PFSK-1 (cell line): ENCODE results near the gene KDM4B.

Experiments
- FOXP2 ChIP-seq: optimal IDR thresholded peaks from 2 replicates; pipeline ENCODE3; 2011; ENCODE audit warnings: borderline replicate concordance, control low read depth, inconsistent platforms; ENCODE audit not compliant: insufficient read depth; ENCODE audit errors: extremely low read length, extremely low read depth
- POLR2AphosphoS5 ChIP-seq: IDR thresholded peaks from 2 replicates; pipeline ENCODE4 v1.6.1; 2012; ENCODE audit warnings: low read depth, mild to moderate bottlenecking, control low read depth, low read length, moderate library complexity
- REST ChIP-seq, 2 experiments: IDR thresholded peaks; 2 replicates each; pipeline versions ENCODE4 v1.6.1 to v1.8.0; 2011 to 2012; ENCODE audit warnings: low read depth in 2 of 2, low read length in 2 of 2, control low read depth in 1 of 2, inconsistent platforms in 1 of 2, mild to moderate bottlenecking in 1 of 2, moderate library complexity in 1 of 2; ENCODE audit not compliant: insufficient read depth in 1 of 2
- SIN3A ChIP-seq: IDR thresholded peaks from 2 replicates; pipeline ENCODE4 v1.6.1; 2012; ENCODE audit warnings: mild to moderate bottlenecking, low read length, moderate library complexity, borderline replicate concordance; ENCODE audit not compliant: insufficient read depth
- TAF1 ChIP-seq: IDR thresholded peaks from 2 replicates; pipeline ENCODE4 v1.6.1; 2012; ENCODE audit warnings: low read length, control low read depth, borderline replicate concordance; ENCODE audit not compliant: insufficient read depth

KDM4B gene

DNA sequence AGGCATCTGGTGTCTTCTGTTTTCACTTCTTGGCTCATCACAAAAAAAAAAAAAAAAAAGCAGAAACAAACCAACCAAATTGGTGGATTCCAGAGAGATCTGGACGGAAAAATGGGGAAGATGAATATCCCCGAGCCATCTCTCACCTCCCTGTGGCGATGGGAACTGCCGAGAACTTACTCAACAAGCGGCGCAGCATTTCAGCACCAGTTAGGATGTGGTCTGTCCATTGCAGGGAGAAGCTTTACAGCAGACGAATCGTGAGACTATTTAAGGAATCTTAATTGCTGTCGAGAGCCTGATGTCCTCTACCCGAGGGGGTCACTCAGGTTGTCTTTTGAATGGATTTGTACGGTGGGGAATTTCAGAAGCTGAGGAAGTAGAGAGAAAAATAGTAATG is 17.3 kb upstream of the KDM4B start:
- TF ChIP-seq FOXP2 (no peak), SIN3A (no peak), TAF1 (no peak), REST (IDR thresholded peaks at IDR 0.05; ENCODE audit: insufficient read depth in 1 of 2, low read depth in 2 of 2, low read length in 2 of 2) (no peak), POLR2AphosphoS5 (no peak)

DNA sequence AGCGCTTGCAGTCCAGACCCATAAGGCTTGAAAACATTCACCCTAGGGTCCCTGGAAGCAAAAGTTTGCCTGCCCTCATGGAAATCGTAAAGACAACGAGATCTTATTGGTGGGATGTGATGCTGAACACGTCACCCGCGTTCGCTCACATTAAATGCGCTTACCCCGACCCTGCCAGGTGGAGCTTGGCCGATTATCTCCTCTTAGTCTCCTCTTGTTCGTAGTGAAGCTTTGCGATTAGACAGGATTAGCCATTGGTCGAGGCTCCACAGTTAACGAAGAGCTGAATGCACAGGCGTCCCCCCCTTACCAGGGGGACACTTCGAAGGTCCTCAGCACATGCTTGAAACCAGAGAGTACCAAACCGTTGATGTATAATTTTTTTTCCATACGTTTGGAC is 16.0 kb upstream of the KDM4B start:
- TF ChIP-seq POLR2AphosphoS5 (no peak), REST (IDR thresholded peaks at IDR 0.05; ENCODE audit: insufficient read depth in 1 of 2, low read depth in 2 of 2, low read length in 2 of 2) (no peak), SIN3A (no peak), FOXP2 (no peak), TAF1 (no peak)

DNA sequence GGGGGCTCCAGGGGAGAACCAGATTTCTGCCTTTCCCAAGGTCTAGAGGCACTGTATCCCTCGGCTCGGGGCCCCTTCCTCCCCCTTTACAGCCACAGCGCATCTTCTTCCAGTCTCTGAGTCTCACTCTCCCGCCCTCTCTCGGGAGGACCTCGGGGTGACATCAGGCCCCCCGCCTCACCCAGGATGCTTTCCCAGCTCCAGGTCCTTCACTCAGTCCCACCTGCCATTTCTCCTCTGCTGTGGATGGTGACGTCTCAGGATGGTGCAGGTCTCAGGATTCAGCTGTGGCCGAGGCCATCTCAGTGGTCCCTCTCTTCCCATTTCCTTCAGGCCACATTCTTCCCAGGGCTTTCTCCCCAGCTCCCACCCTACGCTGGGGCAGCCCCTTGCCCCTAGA is 13.6 kb upstream of the KDM4B start:
- TF ChIP-seq SIN3A, result no peak

GRCh38 chr19:4957981-4958380 is 10.9 kb upstream of the KDM4B start:
- TF ChIP-seq REST (IDR thresholded peaks at IDR 0.05; ENCODE audit: insufficient read depth in 1 of 2, low read depth in 2 of 2, low read length in 2 of 2), result no peak
- TF ChIP-seq POLR2AphosphoS5, result no peak

DNA sequence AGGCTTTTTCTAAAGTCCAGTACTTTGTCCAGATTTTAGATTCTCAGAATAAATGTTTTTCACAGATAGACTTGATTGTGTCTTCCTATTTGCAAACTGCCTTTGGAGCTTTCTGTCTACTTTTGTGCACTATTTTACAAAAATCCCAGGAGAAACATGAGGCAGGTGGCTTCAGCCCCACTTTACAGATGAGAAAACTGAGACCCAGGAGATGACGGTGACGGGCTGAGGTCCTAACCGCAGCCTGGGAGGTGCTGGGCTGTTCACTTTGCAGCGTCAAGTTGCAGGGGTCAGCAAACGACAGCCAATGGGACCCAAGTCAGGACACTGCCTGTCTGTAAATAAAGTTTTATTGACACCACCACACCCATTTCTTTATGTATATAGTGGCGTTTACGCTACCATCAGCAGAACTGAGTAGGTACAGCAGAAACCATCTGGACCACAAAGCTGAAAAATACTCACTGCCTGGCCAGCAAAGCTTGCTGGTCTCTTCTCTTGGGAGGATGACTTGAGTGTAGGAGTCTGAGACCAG is 6.8 kb upstream of the KDM4B start:
- TF ChIP-seq POLR2AphosphoS5 (no peak), REST (IDR thresholded peaks at IDR 0.05; ENCODE audit: insufficient read depth in 1 of 2, low read depth in 2 of 2, low read length in 2 of 2) (no peak), TAF1 (no peak), FOXP2 (no peak)
